Motor neuron (in vitro differentiated cells): ENCODE results near the gene ARL17A. TPM values are rescaled to one million over a fixed set of nuclear protein-coding genes. Genes with fewer than 3 reads are reported as not detected.
"Not testable (repeated sequence)": the region's sequence is repeated elsewhere in the genome, so short reads cannot be mapped to it uniquely, and the experiment has no call there.

ENCODE experiments used
- ATAC-seq, 8 experiments: fragments of 200-7000 bp; cut with Tn5 transposase; replicated peaks in 6 of 8; 2 replicates each; pipeline ENCODE4 v1.8.0; 2021; ENCODE audit warnings: mild to moderate bottlenecking in 8 of 8, moderate library complexity in 8 of 8
- H3K27ac ChIP-seq, 2 donors: fragments of 250-450 bp; sonication (Bioruptor Pico); 2 replicates each; pipeline ENCODE4 v1.9.0; 2021; ENCODE audit warnings: antibody characterized with exemption in 2 of 2, mild to moderate bottlenecking in 2 of 2, moderate library complexity in 1 of 2
- H3K4me1 ChIP-seq, 2 donors: fragments of 250-450 bp; sonication (Bioruptor Pico); replicated peaks in 1 of 2; 2 replicates each; pipeline ENCODE4 v1.6.1; 2021; ENCODE audit warnings: antibody characterized with exemption in 2 of 2, mild to moderate bottlenecking in 2 of 2, moderate library complexity in 1 of 2
- H3K4me3 ChIP-seq, 5 donors: fragments of 250-450 bp; sonication (Bioruptor Pico); 2 replicates each; pipeline ENCODE4 v1.9.0; 2021; ENCODE audit warnings: antibody characterized with exemption in 5 of 5, mild to moderate bottlenecking in 5 of 5, moderate library complexity in 4 of 5
- WGBS, 10 experiments: fragments of 450-650 bp; shearing (Covaris generic); methylation state at CpG; one replicate each; pipeline ENCODE4 v1.0.0; 2022; 5-methylcytosine and 5-hydroxymethylcytosine counted together
- in situ Hi-C, 9 experiments: fragments of 400-800 bp; cut with MboI; loops; one replicate each; pipeline ENCODE4 v1.15.0; 2021; ENCODE audit warnings: low sequenced_read_pairs in 9 of 9, low pct_unique_long_range_greater_than_20kb in 2 of 9; ENCODE audit not compliant: unreplicated experiment in 9 of 9
- total RNA-seq, 8 experiments: library from RNA; unstranded; fragments of 300-600 nt; gene quantifications; 2 replicates each; pipeline versions ENCODE4 v1.2.3 to v1.2.4, GENCODE V29; 2022

The ARL17A gene
- total RNA-seq, 8 experiments from 2014 or later: 9.8 to 34.3 (median 19.2) TPM

DNA sequence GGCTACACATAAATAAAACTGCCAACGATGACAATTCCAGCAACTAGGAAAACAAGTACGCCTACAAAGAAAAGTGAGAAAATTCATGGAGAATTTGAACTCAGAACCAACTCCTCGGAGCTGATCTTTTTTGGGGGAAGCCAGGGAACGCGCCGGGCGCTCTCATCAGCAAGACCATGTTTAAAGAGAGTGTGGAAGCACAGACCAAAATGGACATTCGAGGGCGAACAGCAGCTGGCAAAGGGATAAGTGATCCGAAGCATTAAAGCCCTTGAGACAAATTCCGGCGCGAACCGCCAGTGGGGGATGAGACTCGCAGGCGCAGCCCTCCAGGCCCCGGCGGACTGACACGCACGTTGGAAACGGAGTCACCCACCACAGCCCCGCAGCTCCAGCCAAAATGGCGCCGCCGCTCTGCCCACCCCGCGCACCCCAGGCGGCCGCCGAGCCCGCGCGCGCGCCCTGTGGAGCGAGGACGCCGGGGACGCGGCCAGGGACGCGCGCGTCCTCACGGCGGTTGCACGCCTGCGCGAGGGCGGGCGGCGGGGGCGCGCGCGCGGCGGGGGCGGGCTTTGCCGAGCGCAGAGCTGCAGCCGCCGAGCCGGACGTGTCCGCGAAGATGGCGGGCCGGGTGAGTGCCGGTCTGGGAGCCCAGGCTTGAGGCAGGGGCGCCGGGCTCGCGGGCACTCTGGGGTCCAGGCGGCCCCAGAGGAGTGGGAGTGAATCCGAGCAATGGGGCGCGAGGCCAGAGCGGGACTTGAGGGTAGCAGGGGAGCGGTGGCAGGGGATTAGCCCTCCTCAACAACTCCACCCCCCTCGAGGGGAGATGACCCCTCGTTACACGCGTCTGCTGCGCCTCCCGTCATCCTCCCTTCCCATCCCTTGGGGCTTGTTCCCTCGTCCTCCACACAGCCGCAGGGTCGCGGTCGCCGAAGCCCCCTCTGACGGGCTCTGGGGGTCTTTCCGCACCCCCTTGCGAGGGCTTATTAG, 11.0 kb upstream of the ARL17A start, which contains the start of gene NSF:
NSF (plus strand) TSS at position 513 of the 990 bp plus-strand sequence; CDS start at position 620, 107 bp downstream.
- in situ Hi-C loops: not testable (repeated sequence)

DNA sequence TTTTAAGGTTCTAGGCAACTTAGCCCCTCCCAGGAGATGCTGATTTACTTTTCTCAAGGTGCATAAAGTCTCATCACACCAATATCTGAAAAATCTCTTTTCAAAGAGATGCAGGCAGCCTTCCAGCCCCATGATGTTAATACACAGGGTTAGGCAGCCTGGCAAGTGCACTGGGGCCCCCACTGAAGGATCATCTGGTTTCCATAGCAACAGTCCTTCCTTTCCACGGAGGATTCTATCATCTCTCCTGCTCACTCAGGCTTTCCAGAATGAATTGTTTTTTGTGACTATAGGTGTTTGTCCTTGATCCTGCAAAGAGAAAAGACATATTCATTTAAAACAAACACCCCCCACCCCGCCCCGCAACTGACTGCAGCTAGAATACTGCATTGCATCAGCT, 6.0 kb upstream of the ARL17A start:
- H3K4me3 ChIP-seq, H3K27ac ChIP-seq, in situ Hi-C loops, H3K4me1 ChIP-seq: not testable (repeated sequence)
- WGBS, 10 experiments: no CpG with 5 or more reads among the region's 3 CpGs
- peak in 5 of 8 experiments; percentile 63 to 78 (median 72) for ATAC-seq

More for the DNA sequence above, 11.0 kb upstream of the ARL17A start, which contains the start of gene NSF:
- peak; percentile 76 to 89 (median 88) for ATAC-seq
- not testable (repeated sequence) for H3K27ac ChIP-seq, H3K4me1 ChIP-seq, H3K4me3 ChIP-seq
- WGBS, 10 experiments: no CpG with 5 or more reads among the region's 95 CpGs

DNA sequence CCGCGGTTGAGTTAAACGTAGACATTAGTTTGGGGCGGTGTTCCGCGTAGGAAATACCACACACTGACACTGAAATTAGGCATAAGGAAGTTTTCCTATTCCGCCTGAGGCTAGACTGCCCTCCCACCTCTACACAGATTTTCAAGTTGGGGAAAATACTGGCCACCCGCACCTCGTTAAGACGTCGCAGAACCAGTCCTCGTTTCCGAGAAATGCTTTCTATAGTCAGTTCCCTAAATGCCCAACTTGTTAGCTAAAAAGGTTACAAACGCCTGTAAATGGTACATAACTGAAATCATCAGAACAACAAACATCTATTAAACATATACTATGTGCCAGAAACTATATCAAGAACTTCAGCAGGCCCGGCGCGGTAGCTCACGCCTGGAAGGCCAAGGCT, 591 bp upstream of the ARL17A start:
- H3K4me1 ChIP-seq, in situ Hi-C loops, ATAC-seq, H3K27ac ChIP-seq, H3K4me3 ChIP-seq: not testable (repeated sequence)
- no CpG with 5 or more reads among the region's 18 CpGs for WGBS, 10 experiments

DNA sequence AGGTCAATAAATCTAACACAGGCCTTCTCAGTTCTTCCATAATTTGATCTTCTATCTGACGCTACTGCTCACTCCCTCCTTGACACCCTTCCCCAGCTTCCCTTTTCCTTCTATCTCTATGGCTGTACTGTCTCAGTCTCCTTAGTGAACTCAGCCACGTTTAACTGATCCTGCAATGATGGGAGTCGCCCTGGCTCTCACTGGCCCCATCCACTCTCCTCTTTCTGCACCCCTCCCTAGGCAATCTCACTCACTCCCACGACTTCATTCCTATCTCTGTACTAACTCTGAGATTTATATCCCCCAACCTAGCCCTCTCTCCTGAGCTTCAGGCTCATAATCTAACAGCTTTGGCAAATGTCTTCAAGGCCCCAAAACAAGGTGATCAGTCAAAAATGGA, 7.7 kb downstream of the ARL17A start:
- ATAC-seq: peak in 1 of 8 experiments; percentile 71
- H3K4me3 ChIP-seq, H3K27ac ChIP-seq, H3K4me1 ChIP-seq, in situ Hi-C loops: not testable (repeated sequence)
- no CpG with 5 or more reads among the region's 4 CpGs for WGBS, 10 experiments

DNA sequence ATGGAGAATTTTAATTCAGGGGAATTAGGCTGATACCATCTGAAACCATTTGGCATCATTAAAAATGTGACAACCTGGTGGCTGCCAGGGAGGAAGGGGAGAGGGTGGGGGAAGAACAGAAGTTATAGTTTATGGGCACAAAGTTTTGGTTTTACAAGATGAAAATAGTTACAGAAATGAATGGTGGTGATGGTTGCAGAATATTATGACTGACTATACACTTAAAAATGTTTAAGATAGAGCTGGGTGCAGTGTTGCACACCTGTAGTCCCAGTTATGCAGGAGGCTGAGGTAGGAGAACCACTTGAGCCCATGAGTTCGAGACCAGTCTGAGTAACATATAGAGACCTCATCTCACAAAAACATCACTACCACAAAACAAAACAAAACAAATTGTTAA, 12.5 kb downstream of the ARL17A start:
- in situ Hi-C loops, H3K27ac ChIP-seq, ATAC-seq, H3K4me3 ChIP-seq, H3K4me1 ChIP-seq: not testable (repeated sequence)
- WGBS, 10 experiments: no CpG with 5 or more reads among the region's 1 CpG

DNA sequence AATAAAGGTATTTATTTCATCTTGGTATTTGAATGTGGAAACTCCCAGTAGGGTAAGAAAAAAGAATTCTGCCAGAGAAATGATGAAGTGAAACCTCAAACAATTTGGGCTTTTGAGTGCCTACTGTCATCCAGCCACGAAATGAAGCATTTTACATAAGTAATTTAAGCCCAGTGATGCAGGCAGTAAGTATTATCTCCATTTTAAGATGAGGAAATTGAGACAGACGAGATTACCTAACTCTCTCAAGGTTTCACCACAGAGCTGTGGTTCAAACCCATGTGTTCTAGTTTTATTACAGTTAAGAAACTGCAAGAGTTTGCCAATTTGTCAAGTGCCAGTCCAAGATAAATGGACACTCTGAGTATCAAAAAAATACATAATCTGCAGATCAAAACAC, 13.2 kb downstream of the ARL17A start:
- ATAC-seq: peak in 1 of 8 experiments; percentile 46
- no CpG with 5 or more reads among the region's 2 CpGs for WGBS, 10 experiments
- in situ Hi-C loops, H3K4me1 ChIP-seq, H3K27ac ChIP-seq, H3K4me3 ChIP-seq: not testable (repeated sequence)

DNA sequence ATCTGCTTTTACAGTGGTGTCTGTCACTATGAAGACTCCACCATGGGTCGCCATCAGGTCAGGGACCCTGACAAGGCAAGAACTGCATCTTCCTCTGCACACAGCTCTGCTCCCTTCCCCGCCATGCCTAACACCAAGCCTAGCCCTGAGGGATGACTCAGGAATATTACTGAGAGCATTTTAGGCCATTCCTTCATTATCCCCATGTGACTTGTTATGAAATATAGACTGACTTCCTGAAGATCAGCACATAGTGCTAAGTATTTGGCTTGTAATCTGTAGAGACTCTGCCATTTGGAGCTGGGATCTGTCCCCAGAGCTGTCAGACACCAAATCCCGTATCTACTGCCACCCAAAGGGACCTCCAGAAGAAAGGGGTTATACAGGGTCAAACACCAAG, 19.4 kb downstream of the ARL17A start:
- in situ Hi-C loops, H3K4me3 ChIP-seq, H3K27ac ChIP-seq, H3K4me1 ChIP-seq: not testable (repeated sequence)
- peak in 3 of 8 experiments; percentile 45 to 81 (median 73) for ATAC-seq
- no CpG with 5 or more reads among the region's 3 CpGs for WGBS, 10 experiments

DNA sequence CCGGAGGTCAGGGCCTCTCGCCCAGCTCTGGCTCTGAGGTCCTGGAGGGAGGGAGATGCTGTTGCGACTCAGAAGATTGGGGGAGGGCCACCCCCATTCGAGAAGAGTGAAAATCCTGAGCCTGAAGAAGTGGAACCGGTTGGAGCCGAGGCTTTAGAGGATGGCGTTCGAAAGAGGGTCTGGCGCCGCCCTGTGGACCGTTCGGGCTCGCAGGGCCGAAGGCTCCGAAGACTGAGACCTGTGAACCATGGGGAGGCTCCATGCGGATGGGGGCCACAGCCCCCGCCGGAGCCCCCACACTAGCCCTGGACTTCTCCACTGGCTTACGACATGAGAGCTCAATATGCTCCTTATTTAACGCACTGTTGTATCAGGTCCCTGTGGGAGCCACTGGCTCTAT, 20.3 kb downstream of the ARL17A start:
- no CpG with 5 or more reads among the region's 20 CpGs for WGBS, 10 experiments
- in situ Hi-C loops, H3K4me1 ChIP-seq, H3K27ac ChIP-seq, ATAC-seq, H3K4me3 ChIP-seq: not testable (repeated sequence)

DNA sequence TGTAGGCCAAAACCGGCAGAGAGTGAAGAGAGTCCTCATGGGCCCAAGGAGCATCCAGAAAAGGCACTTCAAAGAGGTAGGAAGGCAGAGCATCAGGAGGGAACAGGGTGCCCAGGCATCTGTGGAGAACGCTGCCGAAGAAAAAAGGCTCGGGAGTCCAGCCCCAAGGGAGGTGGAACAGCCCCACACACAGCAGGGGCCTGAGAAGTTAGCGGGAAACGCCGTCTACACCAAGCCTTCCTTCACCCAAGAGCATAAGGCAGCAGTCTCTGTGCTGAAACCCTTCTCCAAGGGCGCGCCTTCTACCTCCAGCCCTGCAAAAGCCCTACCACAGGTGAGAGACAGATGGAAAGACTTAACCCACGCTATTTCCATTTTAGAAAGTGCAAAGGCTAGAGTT, 30.9 kb downstream of the ARL17A start:
- in situ Hi-C loops, H3K27ac ChIP-seq, H3K4me3 ChIP-seq, H3K4me1 ChIP-seq, ATAC-seq: not testable (repeated sequence)
- 89 to 100% methylated on average over 2 to 5 of the region's 10 CpGs; no CpG with 5 or more reads in 8 of the 10 experiments for WGBS, 10 experiments

DNA sequence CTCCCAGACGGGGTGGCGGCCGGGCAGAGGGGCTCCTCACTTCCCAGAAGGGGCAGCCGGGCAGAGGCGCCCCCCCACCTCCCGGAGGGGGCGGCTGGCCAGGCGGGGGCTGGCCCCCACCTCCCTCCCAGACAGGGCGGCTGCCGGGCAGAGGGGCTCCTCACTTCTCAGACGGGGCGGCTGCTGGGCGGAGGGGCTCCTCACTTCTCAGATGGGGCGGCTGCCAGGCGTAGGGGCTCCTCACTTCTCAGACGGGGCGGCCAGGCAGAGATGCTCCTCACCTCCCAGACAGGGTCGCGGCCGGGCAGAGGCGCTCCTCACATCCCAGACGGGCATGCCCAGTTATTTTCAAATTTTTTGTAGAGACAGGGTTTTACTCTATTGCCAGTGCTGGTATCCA, 44.8 kb downstream of the ARL17A start:
- H3K27ac ChIP-seq, ATAC-seq, H3K4me3 ChIP-seq, in situ Hi-C loops, H3K4me1 ChIP-seq: not testable (repeated sequence)
- no CpG with 5 or more reads among the region's 22 CpGs for WGBS, 10 experiments

DNA sequence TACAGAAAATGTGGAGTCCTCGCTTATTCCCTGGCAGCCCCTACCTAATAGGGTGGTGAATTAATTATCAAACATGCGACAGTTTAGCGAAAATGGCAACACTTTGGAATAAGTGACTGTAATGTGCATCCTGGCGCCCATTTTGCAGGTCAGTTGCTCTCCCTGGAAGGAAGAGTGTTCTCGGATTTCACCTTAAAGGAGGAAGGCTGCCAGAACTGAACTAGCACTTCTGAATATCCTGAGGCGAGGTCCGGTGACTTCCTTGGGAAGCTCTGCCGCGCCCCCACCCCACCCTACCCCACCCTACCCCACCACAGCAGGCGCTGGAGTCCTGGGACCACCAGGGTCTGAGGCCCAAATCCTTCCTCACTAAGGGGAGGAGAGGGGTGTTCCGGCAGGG, 67.3 kb downstream of the ARL17A start, which contains the start of gene LRRC37A2:
LRRC37A2 (plus strand) TSS at position 301 of the 400 bp plus-strand sequence. CDS start 245 bp downstream, outside the sequence.
- H3K4me1 ChIP-seq, in situ Hi-C loops, H3K4me3 ChIP-seq, ATAC-seq, H3K27ac ChIP-seq: not testable (repeated sequence)
- no CpG with 5 or more reads among the region's 11 CpGs for WGBS, 10 experiments

DNA sequence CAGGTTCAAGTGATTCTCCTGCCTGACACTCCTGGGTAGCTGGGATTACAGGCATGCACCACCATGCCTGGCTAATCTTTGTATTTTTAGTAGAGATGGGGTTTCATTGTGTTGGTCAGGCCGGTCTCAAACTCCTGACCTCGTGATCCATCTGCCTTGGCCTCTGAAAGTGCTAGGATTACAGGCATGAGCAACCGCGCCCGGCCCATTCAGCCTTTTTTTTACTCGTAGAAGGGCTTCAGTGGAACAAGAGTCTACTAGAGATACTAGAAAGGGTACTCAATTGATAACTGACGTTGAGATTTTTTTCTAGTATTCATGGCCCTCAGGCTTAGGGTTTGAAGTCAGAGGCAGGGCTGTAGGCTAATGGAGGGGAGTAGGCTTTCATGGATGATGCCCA, 73.6 kb downstream of the ARL17A start:
- WGBS, 10 experiments: no CpG with 5 or more reads among the region's 7 CpGs
- H3K4me1 ChIP-seq, ATAC-seq, H3K4me3 ChIP-seq, in situ Hi-C loops, H3K27ac ChIP-seq: not testable (repeated sequence)

DNA sequence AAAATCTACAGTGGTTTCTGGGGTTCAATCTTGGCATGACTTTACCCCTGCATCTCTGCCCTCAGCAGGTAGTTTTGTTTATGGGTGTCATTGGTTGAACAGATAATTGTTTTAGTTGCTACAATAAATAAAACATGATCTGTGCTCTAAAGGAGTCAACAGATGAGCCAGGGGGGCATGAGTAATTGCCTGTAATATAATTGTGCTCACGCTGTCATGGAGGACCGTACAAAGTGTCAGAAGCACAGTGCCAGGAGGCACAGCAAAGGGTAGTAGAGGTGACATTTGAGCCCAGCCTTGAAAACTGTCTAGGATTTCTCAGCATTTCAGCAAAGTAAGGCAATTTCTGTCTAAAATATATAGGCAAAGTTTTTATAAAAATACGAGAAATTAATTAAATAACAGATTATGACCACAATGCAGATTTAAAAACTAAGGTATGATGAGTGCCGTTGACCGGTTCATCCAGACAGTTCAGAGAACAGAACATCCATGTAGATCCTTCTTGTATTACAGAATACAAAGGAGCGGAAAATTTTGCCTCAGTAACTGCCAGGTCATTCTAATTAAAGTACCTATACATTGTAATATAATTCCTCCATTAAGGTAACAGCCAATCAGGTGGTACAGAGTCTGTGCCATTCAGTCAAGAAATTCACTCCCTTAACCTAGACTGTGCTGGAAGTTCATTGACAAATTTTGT, 79.9 kb downstream of the ARL17A start:
- no CpG with 5 or more reads among the region's 6 CpGs for WGBS, 10 experiments
- ATAC-seq: peak in 1 of 8 experiments; percentile 41
- in situ Hi-C loops: not testable (repeated sequence)

More for the DNA sequence above, 79.9 kb downstream of the ARL17A start:
- H3K4me3 ChIP-seq, H3K4me1 ChIP-seq, H3K27ac ChIP-seq: not testable (repeated sequence)
